B cell (primary cell): ENCODE results near the gene FBXO34.

ENCODE experiments used
- EZH2 ChIP-seq: IDR thresholded peaks from 2 replicates; pipeline ENCODE4 v1.6.1; 2012; ENCODE audit warnings: borderline replicate concordance, low read depth, mild to moderate bottlenecking, moderate library complexity, low read length; ENCODE audit not compliant: insufficient read depth, poor library complexity, severe bottlenecking
- TF ChIP-seq, protein P1 (sequence below): fragments of 200-600 bp; IDR thresholded peaks from one replicate; pipeline ENCODE4 v1.8.0; 2022; ENCODE audit warnings: antibody characterized with exemption, mild to moderate bottlenecking

DNA sequence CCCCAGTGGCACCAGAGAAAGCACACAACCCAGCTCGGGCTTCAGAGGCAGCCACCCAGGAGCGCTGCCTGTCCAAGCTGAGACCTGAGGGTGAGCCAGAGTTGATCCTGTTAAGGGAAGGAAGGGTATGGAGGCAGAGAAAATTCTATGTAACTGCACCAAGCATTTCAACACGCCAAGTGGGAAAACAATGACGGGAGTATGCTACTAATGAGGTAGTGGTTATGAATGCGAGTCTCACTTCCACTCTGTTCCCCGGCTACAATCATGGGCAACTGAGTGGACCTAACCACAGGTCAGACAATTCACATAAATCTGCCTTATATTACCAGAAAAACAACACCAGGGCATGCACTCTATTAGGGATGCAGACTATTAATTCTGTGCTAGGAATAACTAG lies 130.5 kb downstream of the FBXO34 start:
- TF ChIP-seq, protein P1, sequence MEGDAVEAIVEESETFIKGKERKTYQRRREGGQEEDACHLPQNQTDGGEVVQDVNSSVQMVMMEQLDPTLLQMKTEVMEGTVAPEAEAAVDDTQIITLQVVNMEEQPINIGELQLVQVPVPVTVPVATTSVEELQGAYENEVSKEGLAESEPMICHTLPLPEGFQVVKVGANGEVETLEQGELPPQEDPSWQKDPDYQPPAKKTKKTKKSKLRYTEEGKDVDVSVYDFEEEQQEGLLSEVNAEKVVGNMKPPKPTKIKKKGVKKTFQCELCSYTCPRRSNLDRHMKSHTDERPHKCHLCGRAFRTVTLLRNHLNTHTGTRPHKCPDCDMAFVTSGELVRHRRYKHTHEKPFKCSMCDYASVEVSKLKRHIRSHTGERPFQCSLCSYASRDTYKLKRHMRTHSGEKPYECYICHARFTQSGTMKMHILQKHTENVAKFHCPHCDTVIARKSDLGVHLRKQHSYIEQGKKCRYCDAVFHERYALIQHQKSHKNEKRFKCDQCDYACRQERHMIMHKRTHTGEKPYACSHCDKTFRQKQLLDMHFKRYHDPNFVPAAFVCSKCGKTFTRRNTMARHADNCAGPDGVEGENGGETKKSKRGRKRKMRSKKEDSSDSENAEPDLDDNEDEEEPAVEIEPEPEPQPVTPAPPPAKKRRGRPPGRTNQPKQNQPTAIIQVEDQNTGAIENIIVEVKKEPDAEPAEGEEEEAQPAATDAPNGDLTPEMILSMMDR, result no peak
- TF ChIP-seq EZH2, result no peak
